Stomach (tissue), 4 donors: ENCODE measurements around the gene OCSTAMP.

ENCODE experiments used
- EP300 ChIP-seq: sonication (generic); formaldehyde crosslinking; IDR thresholded peaks from one replicate; pipeline ENCODE4 v1.6.1; 2017; ENCODE audit warnings: antibody characterized with exemption
- POLR2A ChIP-seq, 4 donors: fragments of 450-650 bp; IDR thresholded peaks; one replicate each; pipeline ENCODE4 v1.6.1; 2016; ENCODE audit warnings: antibody characterized with exemption in 4 of 4, control low read depth in 2 of 4, mild to moderate bottlenecking in 1 of 4, moderate library complexity in 1 of 4
- POLR2AphosphoS5 ChIP-seq, 3 donors: sonication (generic); formaldehyde crosslinking; IDR thresholded peaks; one replicate each; pipeline ENCODE4 v1.6.1; 2016; ENCODE audit warnings: antibody characterized with exemption in 3 of 3
- TF ChIP-seq, protein P1 (sequence below), 7 experiments: fragments of 450-650 bp in 4 of 7; fragments of 200-600 bp in 3 of 7; sonication (generic) in 3 of 7; IDR thresholded peaks; one replicate each; pipeline ENCODE4 v1.5.1; 2016 to 2019; ENCODE audit warnings: antibody characterized with exemption in 7 of 7, control low read depth in 2 of 7, mild to moderate bottlenecking in 1 of 7

DNA sequence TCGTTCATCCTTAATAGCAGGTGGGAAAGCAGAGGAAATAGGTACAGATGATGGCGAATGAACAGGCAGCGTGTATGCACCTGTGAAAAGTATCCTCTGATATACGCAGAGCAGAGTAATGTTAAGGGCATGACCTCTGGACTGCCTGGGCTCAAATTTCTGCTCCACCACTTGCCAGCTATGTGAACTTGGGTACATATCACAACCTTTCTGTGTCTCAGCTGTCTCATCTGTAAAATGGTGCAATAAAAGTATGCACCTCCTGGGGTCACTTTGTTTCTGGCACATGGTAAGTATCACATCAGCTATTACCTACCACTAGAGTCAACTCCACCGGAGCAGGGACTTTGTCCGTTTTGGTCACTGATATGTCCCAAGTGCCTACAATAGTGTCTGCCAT is 2.5 kb downstream of the OCSTAMP start:
- TF ChIP-seq, protein P1, sequence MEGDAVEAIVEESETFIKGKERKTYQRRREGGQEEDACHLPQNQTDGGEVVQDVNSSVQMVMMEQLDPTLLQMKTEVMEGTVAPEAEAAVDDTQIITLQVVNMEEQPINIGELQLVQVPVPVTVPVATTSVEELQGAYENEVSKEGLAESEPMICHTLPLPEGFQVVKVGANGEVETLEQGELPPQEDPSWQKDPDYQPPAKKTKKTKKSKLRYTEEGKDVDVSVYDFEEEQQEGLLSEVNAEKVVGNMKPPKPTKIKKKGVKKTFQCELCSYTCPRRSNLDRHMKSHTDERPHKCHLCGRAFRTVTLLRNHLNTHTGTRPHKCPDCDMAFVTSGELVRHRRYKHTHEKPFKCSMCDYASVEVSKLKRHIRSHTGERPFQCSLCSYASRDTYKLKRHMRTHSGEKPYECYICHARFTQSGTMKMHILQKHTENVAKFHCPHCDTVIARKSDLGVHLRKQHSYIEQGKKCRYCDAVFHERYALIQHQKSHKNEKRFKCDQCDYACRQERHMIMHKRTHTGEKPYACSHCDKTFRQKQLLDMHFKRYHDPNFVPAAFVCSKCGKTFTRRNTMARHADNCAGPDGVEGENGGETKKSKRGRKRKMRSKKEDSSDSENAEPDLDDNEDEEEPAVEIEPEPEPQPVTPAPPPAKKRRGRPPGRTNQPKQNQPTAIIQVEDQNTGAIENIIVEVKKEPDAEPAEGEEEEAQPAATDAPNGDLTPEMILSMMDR (IDR thresholded peaks at IDR 0.05) = no peak
- TF ChIP-seq EP300 (no peak), POLR2A (IDR thresholded peaks at IDR 0.05) (no peak), POLR2AphosphoS5 (IDR thresholded peaks at IDR 0.05) (no peak)
